K562 (cell line): Measurements from ENCODE around the gene CLK3.

Experiments
- BRCA1 ChIP-seq, 2 experiments: fragments of 450-650 bp in 1 of 2; sonication (generic) in 1 of 2; formaldehyde crosslinking in 1 of 2; IDR thresholded peaks; 2 replicates each; pipeline versions ENCODE4 v1.5.0 to v1.6.1; 2017 to 2020; ENCODE audit warnings: mild to moderate bottlenecking in 1 of 2, missing genetic modification reagents in 1 of 2
- CBX3 ChIP-seq, 2 experiments: IDR thresholded peaks; 1 replicate in 1 of 2; 2 replicates in 1 of 2; pipeline ENCODE4 v1.6.1; 2012; ENCODE audit warnings: inconsistent platforms in 2 of 2, low read length in 2 of 2, borderline replicate concordance in 1 of 2, control low read depth in 1 of 2
- CCAR2 ChIP-seq: fragments of 200-400 bp; formaldehyde crosslinking; IDR thresholded peaks from 2 replicates; pipeline ENCODE4 v1.6.1; 2017; ENCODE audit warnings: mild to moderate bottlenecking, low read depth, low read length
- ETV6 ChIP-seq, 3 experiments: fragments of 150-350 bp in 1 of 3; sonication (generic) in 1 of 3; formaldehyde crosslinking in 1 of 3; IDR thresholded peaks; 2 replicates each; pipeline versions ENCODE4 v1.6.1 to v1.8.0; 2014 to 2022; ENCODE audit warnings: borderline replicate concordance in 2 of 3, low read depth in 2 of 3, antibody characterized with exemption in 1 of 3, low read length in 1 of 3, mild to moderate bottlenecking in 1 of 3, missing genetic modification reagents in 1 of 3
- MCM7 ChIP-seq, 2 experiments: fragments of 450-650 bp; IDR thresholded peaks; 2 replicates each; pipeline ENCODE4 v1.6.1; 2016 to 2018
- POLR2AphosphoS5 ChIP-seq: IDR thresholded peaks from 2 replicates; pipeline ENCODE4 v1.6.1; 2011; ENCODE audit warnings: mild to moderate bottlenecking, low read depth, low read length, moderate library complexity; ENCODE audit not compliant: control insufficient read depth, insufficient read depth
- SP1 ChIP-seq: sonication (generic); formaldehyde crosslinking; IDR thresholded peaks from 2 replicates; pipeline ENCODE4 v1.8.1; 2022; ENCODE audit warnings: mild to moderate bottlenecking, missing genetic modification reagents
- TAF1 ChIP-seq: IDR thresholded peaks from 2 replicates; pipeline ENCODE4 v1.6.1; 2011; ENCODE audit warnings: mild to moderate bottlenecking, low read length, moderate library complexity; ENCODE audit not compliant: insufficient read depth, control insufficient read depth, severe bottlenecking; ENCODE audit errors: extremely low read depth
- TCF3 ChIP-seq: sonication (generic); formaldehyde crosslinking; IDR thresholded peaks from 2 replicates; pipeline ENCODE4 v1.4.0; 2020; ENCODE audit warnings: mild to moderate bottlenecking, missing genetic modification reagents
- ZNF165 ChIP-seq: fragments of 250-450 bp; sonication (Bioruptor Pico); IDR thresholded peaks from 2 replicates; pipeline ENCODE4 v1.4.0; 2020; ENCODE audit warnings: borderline replicate concordance
- TF ChIP-seq, protein P1 (sequence below), 3 experiments: IDR thresholded peaks in 2 of 3; conservative IDR thresholded peaks in 1 of 3; 2 replicates each; pipeline ENCODE4 v1.5.1; 2011 to 2012; ENCODE audit warnings: low read length in 3 of 3, mild to moderate bottlenecking in 3 of 3, control low read depth in 2 of 3, improper control_type of control experiment in 1 of 3, inconsistent platforms in 1 of 3, low read depth in 1 of 3, mixed read lengths in 1 of 3, moderate library complexity in 1 of 3; ENCODE audit not compliant: insufficient read depth in 2 of 3
- TF ChIP-seq, protein P2 (sequence below): fragments of 250-450 bp; sonication (Bioruptor Pico); IDR thresholded peaks from 2 replicates; pipeline ENCODE4 v1.8.0; 2022; ENCODE audit warnings: inconsistent platforms
- TF ChIP-seq, protein P3 (sequence below): fragments of 250-450 bp; sonication (Bioruptor Pico); IDR thresholded peaks from 2 replicates; pipeline ENCODE4 v1.5.0; 2020; ENCODE audit warnings: mild to moderate bottlenecking, borderline replicate concordance

DNA sequence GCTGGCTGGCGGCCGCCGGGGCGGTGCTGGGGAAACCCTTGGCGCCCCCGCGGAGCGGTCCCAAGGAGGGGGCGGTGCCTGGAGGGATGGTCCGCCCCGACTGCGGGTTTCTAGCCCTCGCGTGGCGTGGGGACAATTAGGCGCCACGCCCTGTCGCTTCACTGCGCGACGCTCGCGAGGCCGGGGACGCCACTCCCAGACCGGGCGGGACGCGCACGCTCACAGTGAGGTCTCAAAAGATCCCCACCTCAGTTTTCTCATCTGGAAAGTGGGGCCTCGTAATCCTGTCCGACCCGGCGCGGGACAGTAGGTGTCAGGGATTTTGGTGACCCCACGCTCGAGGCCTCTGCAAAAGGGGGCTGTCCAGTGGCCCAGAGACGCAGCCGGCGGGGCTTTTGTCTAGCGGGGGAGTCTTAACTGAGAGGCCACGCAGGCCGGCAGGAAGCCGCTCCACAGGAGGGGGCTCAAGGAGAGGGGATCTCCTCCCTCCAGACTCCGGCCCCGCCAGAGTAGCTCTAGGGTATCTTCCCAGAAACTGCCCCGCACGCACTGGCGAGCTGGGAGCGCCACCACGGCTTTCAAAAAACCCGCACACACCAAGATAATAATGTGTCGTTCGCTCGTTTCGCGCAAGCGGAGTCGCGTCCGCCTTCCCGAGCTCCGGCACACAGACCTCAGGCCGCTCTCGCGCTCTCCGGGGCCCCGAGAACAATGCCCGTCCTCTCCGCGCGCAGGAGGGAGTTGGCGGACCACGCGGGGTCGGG is 710 bp upstream of the CLK3 start:
- TF ChIP-seq BRCA1 (IDR thresholded peaks at IDR 0.05) (no peak), BRCA1 (CRISPR knock-in tag; IDR thresholded peaks at IDR 0.05) (no peak), ZNF165 (no peak), TCF3 (CRISPR knock-in tag) (no peak), TAF1 (peak; percentile 36), ETV6 (IDR thresholded peaks at IDR 0.05; ENCODE audit: borderline replicate concordance in 1 of 2, low read depth in 2 of 2, low read length in 1 of 2) (no peak), ETV6 (CRISPR knock-in tag; IDR thresholded peaks at IDR 0.05; ENCODE audit: borderline replicate concordance) (no peak), SP1 (CRISPR knock-in tag) (peak; percentile 56), CBX3 (IDR thresholded peaks at IDR 0.05; ENCODE audit: borderline replicate concordance in 1 of 2, low read length in 2 of 2) (peak in 1 of 2 experiments; percentile 67; a peak in 1 of 3 replicates), CCAR2 (no peak), POLR2AphosphoS5 (0 out of 2 replicates have a peak, but pooled peaks have one; percentile 17), MCM7 (IDR thresholded peaks at IDR 0.05) (no peak)
- TF ChIP-seq, protein P1, sequence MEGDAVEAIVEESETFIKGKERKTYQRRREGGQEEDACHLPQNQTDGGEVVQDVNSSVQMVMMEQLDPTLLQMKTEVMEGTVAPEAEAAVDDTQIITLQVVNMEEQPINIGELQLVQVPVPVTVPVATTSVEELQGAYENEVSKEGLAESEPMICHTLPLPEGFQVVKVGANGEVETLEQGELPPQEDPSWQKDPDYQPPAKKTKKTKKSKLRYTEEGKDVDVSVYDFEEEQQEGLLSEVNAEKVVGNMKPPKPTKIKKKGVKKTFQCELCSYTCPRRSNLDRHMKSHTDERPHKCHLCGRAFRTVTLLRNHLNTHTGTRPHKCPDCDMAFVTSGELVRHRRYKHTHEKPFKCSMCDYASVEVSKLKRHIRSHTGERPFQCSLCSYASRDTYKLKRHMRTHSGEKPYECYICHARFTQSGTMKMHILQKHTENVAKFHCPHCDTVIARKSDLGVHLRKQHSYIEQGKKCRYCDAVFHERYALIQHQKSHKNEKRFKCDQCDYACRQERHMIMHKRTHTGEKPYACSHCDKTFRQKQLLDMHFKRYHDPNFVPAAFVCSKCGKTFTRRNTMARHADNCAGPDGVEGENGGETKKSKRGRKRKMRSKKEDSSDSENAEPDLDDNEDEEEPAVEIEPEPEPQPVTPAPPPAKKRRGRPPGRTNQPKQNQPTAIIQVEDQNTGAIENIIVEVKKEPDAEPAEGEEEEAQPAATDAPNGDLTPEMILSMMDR (IDR thresholded peaks at IDR 0.05 in 2 of 3, conservative IDR thresholded peaks at IDR 0.05 in 1 of 3; ENCODE audit: insufficient read depth in 2 of 3, low read depth in 1 of 3, low read length in 3 of 3) = no peak
- TF ChIP-seq, protein P2, sequence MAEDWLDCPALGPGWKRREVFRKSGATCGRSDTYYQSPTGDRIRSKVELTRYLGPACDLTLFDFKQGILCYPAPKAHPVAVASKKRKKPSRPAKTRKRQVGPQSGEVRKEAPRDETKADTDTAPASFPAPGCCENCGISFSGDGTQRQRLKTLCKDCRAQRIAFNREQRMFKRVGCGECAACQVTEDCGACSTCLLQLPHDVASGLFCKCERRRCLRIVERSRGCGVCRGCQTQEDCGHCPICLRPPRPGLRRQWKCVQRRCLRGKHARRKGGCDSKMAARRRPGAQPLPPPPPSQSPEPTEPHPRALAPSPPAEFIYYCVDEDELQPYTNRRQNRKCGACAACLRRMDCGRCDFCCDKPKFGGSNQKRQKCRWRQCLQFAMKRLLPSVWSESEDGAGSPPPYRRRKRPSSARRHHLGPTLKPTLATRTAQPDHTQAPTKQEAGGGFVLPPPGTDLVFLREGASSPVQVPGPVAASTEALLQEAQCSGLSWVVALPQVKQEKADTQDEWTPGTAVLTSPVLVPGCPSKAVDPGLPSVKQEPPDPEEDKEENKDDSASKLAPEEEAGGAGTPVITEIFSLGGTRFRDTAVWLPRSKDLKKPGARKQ (CRISPR knock-in tag) = no peak
- TF ChIP-seq, protein P3, sequence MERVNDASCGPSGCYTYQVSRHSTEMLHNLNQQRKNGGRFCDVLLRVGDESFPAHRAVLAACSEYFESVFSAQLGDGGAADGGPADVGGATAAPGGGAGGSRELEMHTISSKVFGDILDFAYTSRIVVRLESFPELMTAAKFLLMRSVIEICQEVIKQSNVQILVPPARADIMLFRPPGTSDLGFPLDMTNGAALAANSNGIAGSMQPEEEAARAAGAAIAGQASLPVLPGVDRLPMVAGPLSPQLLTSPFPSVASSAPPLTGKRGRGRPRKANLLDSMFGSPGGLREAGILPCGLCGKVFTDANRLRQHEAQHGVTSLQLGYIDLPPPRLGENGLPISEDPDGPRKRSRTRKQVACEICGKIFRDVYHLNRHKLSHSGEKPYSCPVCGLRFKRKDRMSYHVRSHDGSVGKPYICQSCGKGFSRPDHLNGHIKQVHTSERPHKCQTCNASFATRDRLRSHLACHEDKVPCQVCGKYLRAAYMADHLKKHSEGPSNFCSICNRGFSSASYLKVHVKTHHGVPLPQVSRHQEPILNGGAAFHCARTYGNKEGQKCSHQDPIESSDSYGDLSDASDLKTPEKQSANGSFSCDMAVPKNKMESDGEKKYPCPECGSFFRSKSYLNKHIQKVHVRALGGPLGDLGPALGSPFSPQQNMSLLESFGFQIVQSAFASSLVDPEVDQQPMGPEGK (CRISPR knock-in tag) = no peak
